Gastroesophageal sphincter (tissue), 3 donors: ENCODE measurements around the gene AACS.
"Not testable (repeated sequence)": the region's sequence is repeated elsewhere in the genome, so short reads cannot be mapped to it uniquely, and the experiment has no call there.

Experiments
- CTCF ChIP-seq, 4 experiments: fragments of 200-600 bp in 2 of 4; fragments of 450-650 bp in 2 of 4; sonication (generic) in 1 of 4; IDR thresholded peaks; one replicate each; pipeline ENCODE4 v1.5.1; 2017 to 2019; ENCODE audit warnings: antibody characterized with exemption in 4 of 4, mild to moderate bottlenecking in 2 of 4, moderate library complexity in 2 of 4
- EP300 ChIP-seq: sonication (generic); formaldehyde crosslinking; IDR thresholded peaks from one replicate; pipeline ENCODE4 v1.6.1; 2017; ENCODE audit warnings: antibody characterized with exemption, mild to moderate bottlenecking
- POLR2A ChIP-seq, 2 donors: fragments of 450-650 bp; IDR thresholded peaks; one replicate each; pipeline ENCODE4 v1.6.1; 2017; ENCODE audit warnings: antibody characterized with exemption in 2 of 2, mild to moderate bottlenecking in 2 of 2, moderate library complexity in 1 of 2
- POLR2AphosphoS5 ChIP-seq: sonication (generic); formaldehyde crosslinking; IDR thresholded peaks from one replicate; pipeline ENCODE4 v1.6.1; 2017; ENCODE audit warnings: antibody characterized with exemption

GRCh38 chr12:125112614-125113013, 47.4 kb downstream of the AACS start:
- TF ChIP-seq CTCF (IDR thresholded peaks at IDR 0.05); POLR2AphosphoS5; POLR2A (IDR thresholded peaks at IDR 0.05); EP300: not testable (repeated sequence)
